ENCODE results near the gene STK32C.

DNA sequence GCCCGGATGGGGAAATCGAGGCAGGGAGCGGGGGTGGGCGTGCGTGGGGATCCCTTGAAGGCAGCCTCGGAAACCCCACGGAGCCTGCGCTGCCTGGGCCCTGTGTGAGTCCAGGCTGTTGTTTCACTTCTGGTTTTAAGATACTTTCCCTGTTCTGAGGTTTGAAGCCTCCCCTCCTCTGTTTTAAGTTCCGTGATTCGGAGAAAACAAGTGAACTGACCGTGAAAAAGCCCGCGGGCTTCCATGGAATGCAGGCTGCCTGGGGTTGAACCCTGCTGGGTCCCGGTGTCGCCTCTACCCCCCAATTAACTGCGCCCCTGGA, 24.6 kb upstream of the STK32C start:
- TF ChIP-seq, protein P1, sequence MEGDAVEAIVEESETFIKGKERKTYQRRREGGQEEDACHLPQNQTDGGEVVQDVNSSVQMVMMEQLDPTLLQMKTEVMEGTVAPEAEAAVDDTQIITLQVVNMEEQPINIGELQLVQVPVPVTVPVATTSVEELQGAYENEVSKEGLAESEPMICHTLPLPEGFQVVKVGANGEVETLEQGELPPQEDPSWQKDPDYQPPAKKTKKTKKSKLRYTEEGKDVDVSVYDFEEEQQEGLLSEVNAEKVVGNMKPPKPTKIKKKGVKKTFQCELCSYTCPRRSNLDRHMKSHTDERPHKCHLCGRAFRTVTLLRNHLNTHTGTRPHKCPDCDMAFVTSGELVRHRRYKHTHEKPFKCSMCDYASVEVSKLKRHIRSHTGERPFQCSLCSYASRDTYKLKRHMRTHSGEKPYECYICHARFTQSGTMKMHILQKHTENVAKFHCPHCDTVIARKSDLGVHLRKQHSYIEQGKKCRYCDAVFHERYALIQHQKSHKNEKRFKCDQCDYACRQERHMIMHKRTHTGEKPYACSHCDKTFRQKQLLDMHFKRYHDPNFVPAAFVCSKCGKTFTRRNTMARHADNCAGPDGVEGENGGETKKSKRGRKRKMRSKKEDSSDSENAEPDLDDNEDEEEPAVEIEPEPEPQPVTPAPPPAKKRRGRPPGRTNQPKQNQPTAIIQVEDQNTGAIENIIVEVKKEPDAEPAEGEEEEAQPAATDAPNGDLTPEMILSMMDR (IDR thresholded peaks at IDR 0.05 in 8 of 11, conservative IDR thresholded peaks at IDR 0.05 in 3 of 11), result no peak
- TF ChIP-seq POLR2A (IDR thresholded peaks at IDR 0.05), result no peak
- peak in 2 of 3 donors; percentile 71 to 73 for TF ChIP-seq POLR2AphosphoS5 (IDR thresholded peaks at IDR 0.05)

Data from spleen (tissue), 7 donors.